ENCODE data around the gene XXYLT1.

The XXYLT1 gene

GRCh38 chr3:195256639-195257453, 14.1 kb downstream of the XXYLT1 start:
- no peak for DNase-seq (ENCODE audit: low read depth)
- no peak overlapping the region for H3K4me3 ChIP-seq (ENCODE audit: low read length)
- TF ChIP-seq, protein P1, sequence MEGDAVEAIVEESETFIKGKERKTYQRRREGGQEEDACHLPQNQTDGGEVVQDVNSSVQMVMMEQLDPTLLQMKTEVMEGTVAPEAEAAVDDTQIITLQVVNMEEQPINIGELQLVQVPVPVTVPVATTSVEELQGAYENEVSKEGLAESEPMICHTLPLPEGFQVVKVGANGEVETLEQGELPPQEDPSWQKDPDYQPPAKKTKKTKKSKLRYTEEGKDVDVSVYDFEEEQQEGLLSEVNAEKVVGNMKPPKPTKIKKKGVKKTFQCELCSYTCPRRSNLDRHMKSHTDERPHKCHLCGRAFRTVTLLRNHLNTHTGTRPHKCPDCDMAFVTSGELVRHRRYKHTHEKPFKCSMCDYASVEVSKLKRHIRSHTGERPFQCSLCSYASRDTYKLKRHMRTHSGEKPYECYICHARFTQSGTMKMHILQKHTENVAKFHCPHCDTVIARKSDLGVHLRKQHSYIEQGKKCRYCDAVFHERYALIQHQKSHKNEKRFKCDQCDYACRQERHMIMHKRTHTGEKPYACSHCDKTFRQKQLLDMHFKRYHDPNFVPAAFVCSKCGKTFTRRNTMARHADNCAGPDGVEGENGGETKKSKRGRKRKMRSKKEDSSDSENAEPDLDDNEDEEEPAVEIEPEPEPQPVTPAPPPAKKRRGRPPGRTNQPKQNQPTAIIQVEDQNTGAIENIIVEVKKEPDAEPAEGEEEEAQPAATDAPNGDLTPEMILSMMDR (IDR thresholded peaks at IDR 0.05; ENCODE audit: insufficient read depth, low read depth, low read length, missing control alignments): no peak

DNA sequence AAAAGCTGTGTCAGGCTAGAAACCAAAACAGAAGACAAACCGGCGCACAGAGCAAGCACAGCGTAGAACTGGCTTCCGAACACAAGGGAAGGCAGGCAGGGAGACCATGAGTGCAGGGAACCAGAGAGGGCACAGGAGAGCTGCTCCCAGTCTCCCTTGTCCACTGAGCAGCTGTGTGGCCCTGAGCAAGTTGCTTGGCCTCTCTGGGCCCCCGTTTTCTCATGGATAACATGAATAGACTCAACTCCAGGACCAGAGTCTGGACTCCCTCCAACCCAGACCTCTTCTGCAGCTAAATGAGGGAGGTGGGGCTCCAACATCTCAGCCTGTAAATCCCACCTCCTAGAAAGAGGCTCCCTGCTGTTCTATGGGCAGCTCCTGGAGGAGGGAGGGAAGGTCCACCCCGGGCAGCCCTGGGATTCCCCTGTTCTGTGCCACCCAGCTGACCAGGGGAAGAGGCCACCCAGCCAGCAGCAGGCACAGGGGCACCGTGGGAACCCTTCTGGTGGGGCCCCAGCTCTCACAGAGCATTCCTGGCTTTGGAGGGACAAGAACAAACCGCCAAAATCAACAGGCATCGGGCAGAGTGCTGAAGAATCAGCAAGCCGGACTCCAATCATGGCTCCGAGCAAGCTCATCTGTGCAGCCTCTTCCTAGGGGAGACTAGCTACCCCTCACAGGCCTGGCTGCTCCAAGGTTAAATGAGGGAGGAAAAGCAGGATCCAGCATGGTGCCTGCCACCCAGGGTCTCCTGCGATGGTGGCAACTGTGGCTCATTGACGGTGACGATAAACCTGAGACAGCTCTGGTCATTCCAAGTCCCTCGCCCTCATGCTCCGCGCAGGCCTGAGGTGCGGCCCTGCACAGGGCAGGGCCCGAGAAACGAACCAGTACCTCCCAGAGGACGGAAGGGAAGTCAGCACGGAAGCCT, 15.1 kb downstream of the XXYLT1 start:
- DNase-seq (ENCODE audit: low read depth): no peak
- no peak overlapping the region for H3K4me3 ChIP-seq (ENCODE audit: low read length)
- TF ChIP-seq, protein P1 (IDR thresholded peaks at IDR 0.05; ENCODE audit: insufficient read depth, low read depth, low read length, missing control alignments): no peak

- no peak overlapping the region for H3K4me3 ChIP-seq (ENCODE audit: low read length)
- DNase-seq (ENCODE audit: low read depth): no peak
- TF ChIP-seq, protein P1 (IDR thresholded peaks at IDR 0.05; ENCODE audit: insufficient read depth, low read depth, low read length, missing control alignments): no peak
Measured at GRCh38 chr3:195255176-195255500, 15.8 kb downstream of the XXYLT1 start.

GRCh38 chr3:195254454-195255175, 16.3 kb downstream of the XXYLT1 start:
- DNase-seq (ENCODE audit: low read depth): no peak
- TF ChIP-seq, protein P1 (IDR thresholded peaks at IDR 0.05; ENCODE audit: insufficient read depth, low read depth, low read length, missing control alignments): no peak
- H3K4me3 ChIP-seq (ENCODE audit: low read length): no peak overlapping the region

DNA sequence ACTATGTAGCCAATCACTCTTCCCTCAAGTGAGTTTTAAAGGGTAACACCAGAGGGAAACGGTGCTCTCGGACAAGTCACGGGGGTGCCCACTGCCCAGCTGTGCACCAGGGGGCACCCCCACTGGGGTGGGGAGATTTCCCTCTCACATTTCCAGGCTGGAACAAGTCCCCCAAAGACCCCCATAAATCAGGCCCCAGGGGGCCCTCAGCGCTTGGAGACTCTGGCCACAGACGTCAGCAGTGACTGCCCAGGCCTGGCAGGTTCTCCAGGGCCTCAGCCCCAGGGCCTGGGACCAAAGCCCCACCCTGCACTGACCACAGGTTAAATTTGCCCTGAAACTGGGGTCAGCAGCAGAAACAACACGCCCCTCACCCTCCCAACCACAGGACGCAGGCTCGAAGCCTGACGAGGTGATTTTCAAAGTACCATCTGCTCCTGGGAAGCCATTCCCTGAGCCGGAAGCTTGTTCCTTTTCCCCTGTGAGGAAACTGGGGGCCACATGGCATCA, 17.0 kb downstream of the XXYLT1 start:
- no peak for DNase-seq (ENCODE audit: low read depth)
- TF ChIP-seq, protein P1 (IDR thresholded peaks at IDR 0.05; ENCODE audit: insufficient read depth, low read depth, low read length, missing control alignments): no peak

DNA sequence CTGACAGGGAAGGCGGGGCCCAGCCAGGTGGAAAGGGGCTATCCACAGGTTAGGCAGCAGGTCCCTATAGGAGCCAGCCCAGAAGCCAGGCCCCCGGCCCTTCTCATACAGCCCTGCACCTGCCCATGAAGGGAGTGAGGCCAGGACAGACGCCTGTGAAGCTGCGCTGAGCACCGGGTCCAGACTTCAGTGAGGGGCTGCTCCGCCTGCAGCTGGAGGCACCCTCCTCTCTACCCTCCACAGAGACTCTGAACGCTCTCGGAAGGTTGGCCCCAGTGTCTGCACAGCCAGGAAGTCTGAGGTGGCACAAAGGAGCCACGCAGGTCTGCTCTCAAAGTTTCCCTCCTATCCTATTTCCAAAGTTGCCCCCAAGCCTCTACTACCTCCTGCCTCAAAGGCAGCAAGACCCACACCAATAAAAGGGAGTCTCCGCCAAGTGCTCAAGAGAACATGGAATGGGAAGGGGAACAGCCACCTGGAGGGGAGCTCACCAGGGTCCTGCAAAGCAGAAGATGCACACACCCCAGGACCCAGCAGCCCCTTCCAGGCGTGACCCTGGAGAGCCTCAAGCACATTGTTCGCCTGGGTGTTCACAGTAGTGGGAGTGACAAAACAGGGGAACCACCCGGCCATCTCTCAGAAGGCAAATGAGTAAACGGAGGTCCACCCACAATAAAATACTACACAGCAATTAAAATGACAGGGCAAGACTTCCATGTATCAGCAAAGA, 19.5 kb downstream of the XXYLT1 start:
- no peak for DNase-seq (ENCODE audit: low read depth)
- H3K4me3 ChIP-seq (ENCODE audit: low read length): no peak overlapping the region

More for the DNA sequence above, 17.0 kb downstream of the XXYLT1 start:
- no peak overlapping the region for H3K4me3 ChIP-seq (ENCODE audit: low read length)

More for the DNA sequence above, 19.5 kb downstream of the XXYLT1 start:
- TF ChIP-seq, protein P1 (IDR thresholded peaks at IDR 0.05; ENCODE audit: insufficient read depth, low read depth, low read length, missing control alignments): no peak
